IMR-90 (cell line): Measurements from ENCODE around the gene HTR2A. TPM values are rescaled to one million over a fixed set of nuclear protein-coding genes. Genes with fewer than 3 reads are reported as not detected.

Source experiments
- ATAC-seq: fragments of 200-7000 bp; cut with Tn5 transposase; 2 replicates; pipeline ENCODE4 v1.9.1; 2020; ENCODE audit warnings: low read depth, mild to moderate bottlenecking, moderate library complexity
- BruUV-seq: library from RNA; stranded (reverse); fragments of 400-500 nt; replicated peaks from 2 replicates; lab custom pipeline; 2021; lab: Mats Ljungman, UMichigan
- CTCF ChIA-PET: fragments of 300-600 bp; formaldehyde crosslinking; extraction: SDS; loops from one replicate; lab custom pipeline; 2021; ENCODE audit warnings: antibody characterized with exemption; lab: Yijun Ruan, JAX
- POLR2A ChIA-PET: fragments of 300-600 bp; sonication (Branson Sonifier 250); formaldehyde crosslinking; loops from one replicate; lab custom pipeline; 2022; ENCODE audit warnings: antibody characterized with exemption; ENCODE audit not compliant: unreplicated experiment; lab: Charles Lee
- DNase-seq: peaks from one replicate; pipeline ENCODE4 v3.0.0; 2013
- H2AFZ ChIP-seq: replicated peaks from 2 replicates; pipeline ENCODE3; 2013; ENCODE audit warnings: low read length, mild to moderate bottlenecking; ENCODE audit not compliant: poor library complexity
- H2AK5ac ChIP-seq: 2 replicates; pipeline ENCODE4 v1.6.1; 2013; ENCODE audit warnings: low read depth, low read length, inconsistent platforms
- H2AK9ac ChIP-seq: replicated peaks from 2 replicates; pipeline ENCODE3; 2013; ENCODE audit warnings: mild to moderate bottlenecking, low read depth, low read length, moderate library complexity; ENCODE audit not compliant: poor library complexity
- H2BK120ac ChIP-seq: 2 replicates; pipeline ENCODE4 v1.6.1; 2013; ENCODE audit warnings: low read depth, low read length, inconsistent platforms
- H2BK15ac ChIP-seq: 3 replicates; pipeline ENCODE4 v1.6.1; 2013; ENCODE audit warnings: low read depth, low read length, inconsistent platforms
- H2BK20ac ChIP-seq: 2 replicates; pipeline ENCODE4 v1.6.1; 2013; ENCODE audit warnings: low read depth, mild to moderate bottlenecking, inconsistent platforms, low read length, moderate library complexity
- H2BK5ac ChIP-seq: 2 replicates; pipeline ENCODE4 v1.6.1; 2013; ENCODE audit warnings: mild to moderate bottlenecking, low read depth, low read length, inconsistent platforms; ENCODE audit not compliant: poor library complexity, severe bottlenecking
- H3K14ac ChIP-seq: replicated peaks from 2 replicates; pipeline ENCODE4 v1.6.1; 2013; ENCODE audit warnings: low read depth, low read length, inconsistent platforms
- H3K18ac ChIP-seq: 2 replicates; pipeline ENCODE4 v1.6.1; 2013; ENCODE audit warnings: low read depth, low read length, control low read depth
- H3K23ac ChIP-seq: 2 replicates; pipeline ENCODE4 v1.6.1; 2013; ENCODE audit warnings: low read depth, low read length, inconsistent platforms
- H3K27ac ChIP-seq: 2 replicates; pipeline ENCODE4 v1.5.1; 2013; ENCODE audit warnings: mild to moderate bottlenecking, control low read depth, low read length; ENCODE audit not compliant: insufficient read depth
- H3K27me3 ChIP-seq: 2 replicates; pipeline ENCODE4 v1.6.1; 2013; ENCODE audit warnings: low read length; ENCODE audit not compliant: control insufficient read depth, insufficient read depth
- H3K36me3 ChIP-seq: 2 replicates; pipeline ENCODE4 v1.6.1; 2013; ENCODE audit warnings: low read length, mixed read lengths; ENCODE audit not compliant: control insufficient read depth, insufficient read depth
- H3K4ac ChIP-seq: 2 replicates; pipeline ENCODE4 v1.6.1; 2013; ENCODE audit warnings: low read depth, low read length, inconsistent platforms
- H3K4me1 ChIP-seq: 2 replicates; pipeline ENCODE4 v1.6.1; 2013; ENCODE audit warnings: low read length, mixed read lengths; ENCODE audit not compliant: control insufficient read depth, insufficient read depth
- H3K4me2 ChIP-seq: 2 replicates; pipeline ENCODE4 v1.6.1; 2013; ENCODE audit warnings: low read depth, mild to moderate bottlenecking, control low read depth, low read length, moderate library complexity
- H3K4me3 ChIP-seq: 2 replicates; pipeline ENCODE4 v1.5.1; 2013; ENCODE audit warnings: low read depth, mild to moderate bottlenecking, control low read depth, low read length, moderate library complexity; ENCODE audit not compliant: insufficient read depth
- H3K56ac ChIP-seq: 2 replicates; pipeline ENCODE4 v1.6.1; 2013; ENCODE audit warnings: low read length, inconsistent platforms; ENCODE audit not compliant: insufficient read depth; ENCODE audit errors: extremely low read depth
- H3K79me1 ChIP-seq, 2 experiments: 2 replicates each; pipeline ENCODE4 v1.6.1; 2013; ENCODE audit warnings: low read length in 2 of 2, inconsistent platforms in 1 of 2, low read depth in 1 of 2
- H3K9ac ChIP-seq: 2 replicates; pipeline ENCODE4 v1.6.1; 2013; ENCODE audit warnings: low read depth, low read length, control low read depth
- H3K9me1 ChIP-seq: 2 replicates; pipeline ENCODE4 v1.6.1; 2013; ENCODE audit warnings: low read length, inconsistent platforms; ENCODE audit not compliant: insufficient read depth
- H3K9me3 ChIP-seq: 2 replicates; pipeline ENCODE4 v1.6.1; 2013; ENCODE audit warnings: low read length; ENCODE audit not compliant: control insufficient read depth, insufficient read depth
- H4K20me1 ChIP-seq: 2 replicates; pipeline ENCODE4 v1.6.1; 2013; ENCODE audit warnings: low read length, inconsistent platforms; ENCODE audit not compliant: insufficient read depth
- H4K5ac ChIP-seq: 2 replicates; pipeline ENCODE4 v1.6.1; 2013; ENCODE audit warnings: mild to moderate bottlenecking, low read depth, low read length, control low read depth
- H4K8ac ChIP-seq, 2 experiments: 2 replicates each; pipeline ENCODE4 v1.6.1; 2013; ENCODE audit warnings: low read depth in 2 of 2, low read length in 2 of 2, control low read depth in 1 of 2, inconsistent platforms in 1 of 2
- H4K91ac ChIP-seq: 2 replicates; pipeline ENCODE4 v1.6.1; 2013; ENCODE audit warnings: low read depth, low read length, inconsistent platforms; ENCODE audit not compliant: insufficient read depth
- CEBPB ChIP-seq: IDR thresholded peaks from 2 replicates; pipeline ENCODE4 v1.6.1; 2012; ENCODE audit warnings: low read depth, low read length, improper control_type of control experiment
- CHD1 ChIP-seq: IDR thresholded peaks from 2 replicates; pipeline ENCODE4 v1.6.1; 2012; ENCODE audit warnings: low read depth, low read length, improper control_type of control experiment
- ELK1 ChIP-seq: fragments of 150-350 bp; IDR thresholded peaks from 2 replicates; pipeline ENCODE4 v1.6.1; 2016; ENCODE audit warnings: low read depth, mild to moderate bottlenecking, low read length, moderate library complexity, borderline replicate concordance
- FOS ChIP-seq: fragments of 150-350 bp; IDR thresholded peaks from 2 replicates; pipeline ENCODE4 v1.6.1; 2016; ENCODE audit warnings: low read depth, low read length
- MAFK ChIP-seq: IDR thresholded peaks from 2 replicates; pipeline ENCODE4 v1.6.1; 2012; ENCODE audit warnings: low read depth, low read length, improper control_type of control experiment
- MAZ ChIP-seq: IDR thresholded peaks from 2 replicates; pipeline ENCODE4 v1.6.1; 2012; ENCODE audit warnings: low read depth, mild to moderate bottlenecking, low read length, improper control_type of control experiment, moderate library complexity, borderline replicate concordance
- MXI1 ChIP-seq: IDR thresholded peaks from 2 replicates; pipeline ENCODE4 v1.6.1; 2012; ENCODE audit warnings: low read depth, mild to moderate bottlenecking, low read length, moderate library complexity, borderline replicate concordance
- NFE2L2 ChIP-seq: fragments of 150-350 bp; IDR thresholded peaks from 2 replicates; pipeline ENCODE4 v1.6.1; 2016; ENCODE audit warnings: low read depth, mild to moderate bottlenecking, low read length
- POLR2A ChIP-seq: IDR thresholded peaks from 2 replicates; pipeline ENCODE4 v1.6.1; 2012; ENCODE audit warnings: mild to moderate bottlenecking, low read depth, low read length
- RAD21 ChIP-seq: IDR thresholded peaks from 2 replicates; pipeline ENCODE4 v1.6.1; 2012; ENCODE audit warnings: low read length, improper control_type of control experiment
- RCOR1 ChIP-seq: IDR thresholded peaks from 2 replicates; pipeline ENCODE4 v1.6.1; 2012; ENCODE audit warnings: mild to moderate bottlenecking, low read length, improper control_type of control experiment; ENCODE audit not compliant: insufficient replicate concordance
- RFX5 ChIP-seq: IDR thresholded peaks from 2 replicates; pipeline ENCODE4 v1.8.0; 2012; ENCODE audit warnings: low read depth, mild to moderate bottlenecking, low read length, moderate library complexity
- SMC3 ChIP-seq: fragments of 150-350 bp; IDR thresholded peaks from 2 replicates; pipeline ENCODE4 v1.6.1; 2016; ENCODE audit warnings: low read depth, mild to moderate bottlenecking, antibody characterized with exemption, low read length, moderate library complexity
- USF2 ChIP-seq: fragments of 150-350 bp; IDR thresholded peaks from 2 replicates; pipeline ENCODE4 v1.6.1; 2017; ENCODE audit warnings: mild to moderate bottlenecking, antibody characterized with exemption, low read length, low read depth
- WGBS, 2 experiments: methylation state at CpG; one replicate each; pipeline versions ENCODE4 v1.1.5 to v1.1.7; 2013; ENCODE audit warnings: missing lambda C conversion rate in 2 of 2; ENCODE audit not compliant: insufficient read length in 1 of 2; ENCODE audit errors: extremely low coverage in 2 of 2; 5-methylcytosine and 5-hydroxymethylcytosine counted together
- dilution Hi-C: fragments of 300-500 bp; cut with HindIII; formaldehyde crosslinking; loops from one replicate; pipeline ENCODE4 v1.14.3; 2018; ENCODE audit warnings: low sequenced_read_pairs; ENCODE audit not compliant: unreplicated experiment
- in situ Hi-C: fragments of 300-500 bp; cut with MboI; formaldehyde crosslinking; loops from 3 replicates; pipeline ENCODE4 v1.14.3; 2019; ENCODE audit warnings: low sequenced_read_pairs, inconsistent platforms, mixed read lengths
- intact Hi-C: fragments of 100-400 bp; cut with micrococcal nuclease; formaldehyde crosslinking; loops from 2 replicates; pipeline ENCODE4 v1.10.0; 2022
- polyA plus RNA-seq, 3 experiments: library from polyadenylated mRNA; depleted of rRNA; stranded (reverse); fragments of >200 nt; gene quantifications; 2 replicates each; pipeline ENCODE4 v1.2.3, GENCODE V29; 2012; ENCODE audit warnings: low replicate concordance in 1 of 3
- total RNA-seq: library from RNA; depleted of rRNA; stranded (reverse); fragments of >200 nt; gene quantifications from 2 replicates; pipeline ENCODE4 v1.2.3, GENCODE V29; 2012
- TF ChIP-seq, protein P1 (sequence below): conservative IDR thresholded peaks from 2 replicates; pipeline ENCODE4 v1.5.1; 2012; ENCODE audit warnings: mild to moderate bottlenecking, low read depth, low read length, improper control_type of control experiment

The HTR2A gene
- total and polyA plus RNA-seq, 2 of the 4 experiments (the other 2 are of a cell fraction): 0.02 TPM; not detected in 1

DNA sequence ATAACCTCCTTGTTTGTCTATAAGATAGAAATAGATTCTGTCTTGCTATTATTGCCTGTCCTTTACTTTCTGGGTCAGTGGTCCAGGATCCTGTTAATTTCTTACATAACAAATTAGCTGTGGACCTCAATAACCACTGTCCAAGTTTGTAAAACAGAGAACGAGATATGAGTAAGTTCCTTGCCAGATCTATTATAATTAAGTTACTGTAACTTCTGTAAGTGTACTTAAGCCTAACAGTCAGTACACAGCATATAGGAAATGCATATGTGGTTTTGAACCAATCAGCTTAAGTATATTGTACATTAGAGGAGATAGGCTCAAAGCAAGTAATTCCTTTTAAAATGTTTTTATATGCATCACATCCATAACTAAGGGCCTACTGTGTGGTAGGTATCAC, 34.9 kb downstream of the HTR2A start:
- POLR2A ChIA-PET: no interaction called here
- Histone ChIP-seq H3K9me1 (no peaks in the 10 kb centered on the region), H3K27ac (no peak overlapping the region), H3K9ac (no peak overlapping the region), H3K4ac (no peak overlapping the region), H3K18ac (no peak overlapping the region), H3K4me2 (no peak overlapping the region), H3K79me1 (no peaks in the 10 kb centered on the region), H2BK20ac (no peak overlapping the region), H3K36me3 (no peaks in the 10 kb centered on the region), H3K27me3 (peaks cover 8% of the 10 kb centered on the region), H3K4me1 (no peaks in the 10 kb centered on the region), H3K56ac (no peak overlapping the region), H2BK120ac (no peak overlapping the region), H2BK5ac (no peak overlapping the region), H2BK15ac (no peak overlapping the region), H3K23ac (no peak overlapping the region), H4K8ac (no peak overlapping the region), H2AFZ (no peak overlapping the region), H3K14ac (no peak overlapping the region), H2AK5ac (no peak overlapping the region), H4K5ac (no peak overlapping the region), H4K20me1 (no peaks in the 10 kb centered on the region), H2AK9ac (no peak overlapping the region), H4K91ac (no peak overlapping the region), H3K4me3 (no peak overlapping the region), H3K9me3 (no peaks in the 10 kb centered on the region)
- no peak for TF ChIP-seq RAD21
- no peak for TF ChIP-seq MXI1
- TF ChIP-seq MAFK: no peak
- no peak for TF ChIP-seq POLR2A
- TF ChIP-seq NFE2L2: no peak
- no peak for TF ChIP-seq USF2
- no peak for TF ChIP-seq FOS
- no peak for TF ChIP-seq RFX5
- no peak for TF ChIP-seq ELK1
- no peak for TF ChIP-seq SMC3
- TF ChIP-seq CHD1: no peak
- TF ChIP-seq, protein P1, sequence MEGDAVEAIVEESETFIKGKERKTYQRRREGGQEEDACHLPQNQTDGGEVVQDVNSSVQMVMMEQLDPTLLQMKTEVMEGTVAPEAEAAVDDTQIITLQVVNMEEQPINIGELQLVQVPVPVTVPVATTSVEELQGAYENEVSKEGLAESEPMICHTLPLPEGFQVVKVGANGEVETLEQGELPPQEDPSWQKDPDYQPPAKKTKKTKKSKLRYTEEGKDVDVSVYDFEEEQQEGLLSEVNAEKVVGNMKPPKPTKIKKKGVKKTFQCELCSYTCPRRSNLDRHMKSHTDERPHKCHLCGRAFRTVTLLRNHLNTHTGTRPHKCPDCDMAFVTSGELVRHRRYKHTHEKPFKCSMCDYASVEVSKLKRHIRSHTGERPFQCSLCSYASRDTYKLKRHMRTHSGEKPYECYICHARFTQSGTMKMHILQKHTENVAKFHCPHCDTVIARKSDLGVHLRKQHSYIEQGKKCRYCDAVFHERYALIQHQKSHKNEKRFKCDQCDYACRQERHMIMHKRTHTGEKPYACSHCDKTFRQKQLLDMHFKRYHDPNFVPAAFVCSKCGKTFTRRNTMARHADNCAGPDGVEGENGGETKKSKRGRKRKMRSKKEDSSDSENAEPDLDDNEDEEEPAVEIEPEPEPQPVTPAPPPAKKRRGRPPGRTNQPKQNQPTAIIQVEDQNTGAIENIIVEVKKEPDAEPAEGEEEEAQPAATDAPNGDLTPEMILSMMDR: no peak
- TF ChIP-seq MAZ: no peak
- no peak for TF ChIP-seq CEBPB
- TF ChIP-seq RCOR1: no peak
- ATAC-seq (no peak), DNase-seq (no peak)
- intact Hi-C loops: no loop called here
- BruUV-seq: no TSS peak
- WGBS, 2 experiments: no CpG with 5 or more reads among the region's 1 CpG
- CTCF ChIA-PET: no interaction called here
- dilution Hi-C loops: no loop called here
- in situ Hi-C loops: no loop called here
